Gastrocnemius medialis (tissue), 4 donors: ENCODE results near the gene ENTPD8. TPM values are rescaled to one million over a fixed set of nuclear protein-coding genes. Genes with fewer than 3 reads are reported as not detected.
A peak's percentile ranks its signal among the peaks of the same experiment; 100 is the strongest.

Experiments used
- ATAC-seq, 2 donors: fragments of 150-250 bp; one replicate each; pipeline ENCODE4 v1.9.1; 2016
- DNase-seq, 2 donors: peaks; one replicate each; pipeline ENCODE4 v3.0.0-alpha.2; 2019
- H3K27ac ChIP-seq, 4 donors: fragments of 200-600 bp; sonication (generic); 1 replicate in 1 of 4; 2 replicates in 3 of 4; pipeline ENCODE4 v1.5.1; 2016 to 2018; ENCODE audit warnings: mild to moderate bottlenecking in 2 of 4, moderate library complexity in 1 of 4
- H3K27me3 ChIP-seq, 3 donors: fragments of 200-600 bp; sonication (generic) in 2 of 3; 1 replicate in 1 of 3; 2 replicates in 2 of 3; pipeline versions ENCODE4 v1.5.1 to v1.6.0; 2016 to 2019; ENCODE audit warnings: mild to moderate bottlenecking in 1 of 3, moderate library complexity in 1 of 3
- H3K36me3 ChIP-seq, 2 donors: fragments of 200-600 bp; sonication (generic) in 1 of 2; one replicate each; pipeline ENCODE4 v1.5.1; 2017 to 2018
- H3K4me1 ChIP-seq, 2 donors: fragments of 200-600 bp; sonication (generic) in 1 of 2; one replicate each; pipeline ENCODE4 v1.5.1; 2016 to 2017; ENCODE audit warnings: mild to moderate bottlenecking in 2 of 2
- H3K4me3 ChIP-seq, 4 donors: fragments of 200-600 bp; sonication (generic) in 3 of 4; 1 replicate in 1 of 4; 2 replicates in 3 of 4; pipeline ENCODE4 v1.5.1; 2016 to 2019; ENCODE audit warnings: mild to moderate bottlenecking in 2 of 4
- H3K9me3 ChIP-seq, 3 donors: fragments of 200-600 bp; sonication (generic) in 2 of 3; 1 replicate in 1 of 3; 2 replicates in 2 of 3; pipeline ENCODE4 v1.5.1; 2016 to 2019
- CTCF ChIP-seq, 5 experiments: fragments of 450-650 bp in 3 of 5; fragments of 200-600 bp in 2 of 5; sonication (generic) in 2 of 5; IDR thresholded peaks in 4 of 5; conservative IDR thresholded peaks in 1 of 5; 1 replicate in 4 of 5; 2 replicates in 1 of 5; pipeline ENCODE4 v1.5.1; 2016 to 2019; ENCODE audit warnings: antibody characterized with exemption in 5 of 5, mild to moderate bottlenecking in 3 of 5, moderate library complexity in 3 of 5
- POLR2A ChIP-seq, 2 donors: fragments of 450-650 bp; IDR thresholded peaks; one replicate each; pipeline ENCODE4 v1.6.1; 2017; ENCODE audit warnings: antibody characterized with exemption in 2 of 2, mild to moderate bottlenecking in 2 of 2, moderate library complexity in 2 of 2
- in situ Hi-C, 4 donors: fragments of 200-750 bp; cut with MboI; loops; one replicate each; pipeline versions ENCODE4 v1.15.0 to v1.8.0; 2017; ENCODE audit warnings: low sequenced_read_pairs in 4 of 4
- intact Hi-C: fragments of 100-400 bp; cut with DNase I; formaldehyde crosslinking; loops from one replicate; pipeline ENCODE4 v1.15.1; 2023; ENCODE audit warnings: low total_unique reads
- total RNA-seq, 4 donors: library from RNA; depleted of rRNA; stranded (reverse); fragments of >200 nt; gene quantifications; one replicate each; pipeline versions ENCODE4 v1.1.0 to v1.2.3, GENCODE V29; 2016

ENTPD8 gene
- total RNA-seq, 4 donors from 2014 or later: 0.23 TPM; not detected in 3

GRCh38 chr9:137407590-137408300 is 33.4 kb downstream of the ENTPD8 start:
- Histone ChIP-seq H3K27me3 (no peaks in the 10 kb centered on the region), H3K4me1 (peaks cover 18 to 29% of the 10 kb centered on the region in 2 donors), H3K9me3 (no peaks in the 10 kb centered on the region), H3K27ac (peak overlapping the region in 3 of 4 donors; percentile 49 to 57 (median 52)), H3K36me3 (no peaks in the 10 kb centered on the region), H3K4me3 (peak overlapping the region; percentile 28 to 54 (median 44))
- DNase-seq (no peak), ATAC-seq (no peak)
- intact Hi-C loops: loop anchor here (2.0 kb wide), 1 partner anchor 113 kb away; no protein-coding TSS in a partner anchor
- in situ Hi-C loops: loop anchor here (10.0 to 25.0 kb wide), 2 partner anchors 113 to 120 kb away; partner anchors contain the start of gene TOR4A (in 3 of the 4)
- no peak for TF ChIP-seq POLR2A (IDR thresholded peaks at IDR 0.05)
- TF ChIP-seq CTCF (IDR thresholded peaks at IDR 0.05 in 4 of 5, conservative IDR thresholded peaks at IDR 0.05 in 1 of 5): no peak

GRCh38 chr9:137406876-137407589 is 34.1 kb downstream of the ENTPD8 start:
- TF ChIP-seq POLR2A (IDR thresholded peaks at IDR 0.05): no peak
- TF ChIP-seq CTCF (IDR thresholded peaks at IDR 0.05 in 4 of 5, conservative IDR thresholded peaks at IDR 0.05 in 1 of 5): peak; percentile 63 to 91 (median 80)
- no peaks in the 10 kb centered on the region for H3K27me3 ChIP-seq
- no peaks in the 10 kb centered on the region for H3K36me3 ChIP-seq
- no peak for DNase-seq
- peak overlapping the region in 3 of 4 donors; percentile 49 to 57 (median 52) for H3K27ac ChIP-seq
- ATAC-seq: peak; percentile 68 to 72
- no peaks in the 10 kb centered on the region for H3K9me3 ChIP-seq
- intact Hi-C loops: loop anchor here (2.0 kb wide), 1 partner anchor 112 kb away; no protein-coding TSS in a partner anchor
- peak overlapping the region; percentile 28 to 54 (median 44) for H3K4me3 ChIP-seq
- H3K4me1 ChIP-seq: peaks cover 15 to 29% of the 10 kb centered on the region in 2 donors
- in situ Hi-C loops: loop anchor here (10.0 to 25.0 kb wide), 2 partner anchors 112 to 120 kb away; partner anchors contain the start of gene TOR4A (in 3 of the 4)

GRCh38 chr9:137406085-137406760 is 34.9 kb downstream of the ENTPD8 start:
- ATAC-seq: no peak
- Histone ChIP-seq H3K27me3 (no peaks in the 10 kb centered on the region), H3K4me3 (peak overlapping the region; percentile 28 to 54 (median 44)), H3K27ac (peak overlapping the region in 2 of 4 donors; percentile 40 to 57), H3K9me3 (no peaks in the 10 kb centered on the region), H3K36me3 (no peaks in the 10 kb centered on the region), H3K4me1 (peaks cover 11 to 21% of the 10 kb centered on the region in 2 donors)
- no peak for TF ChIP-seq POLR2A (IDR thresholded peaks at IDR 0.05)
- in situ Hi-C loops (loop anchor here (10.0 to 25.0 kb wide), 2 partner anchors 111 to 119 kb away; partner anchors contain the start of gene TOR4A (in 3 of the 4)), intact Hi-C loops (loop anchor here (2.0 kb wide), 1 partner anchor 111 kb away; no protein-coding TSS in a partner anchor)
- no peak for DNase-seq

- intact Hi-C loops (loop anchor here (2.0 kb wide), 1 partner anchor 111 kb away; no protein-coding TSS in a partner anchor), in situ Hi-C loops (loop anchor here (10.0 to 25.0 kb wide), 2 partner anchors 111 to 118 kb away; partner anchors contain the start of gene TOR4A (in 3 of the 4))
- Histone ChIP-seq H3K4me1 (peaks cover 6 to 17% of the 10 kb centered on the region in 2 donors), H3K4me3 (no peak overlapping the region), H3K36me3 (no peaks in the 10 kb centered on the region), H3K27me3 (no peaks in the 10 kb centered on the region), H3K9me3 (no peaks in the 10 kb centered on the region), H3K27ac (no peak overlapping the region)
- no peak for ATAC-seq
- no peak for DNase-seq
- TF ChIP-seq CTCF (IDR thresholded peaks at IDR 0.05 in 4 of 5, conservative IDR thresholded peaks at IDR 0.05 in 1 of 5) (no peak), POLR2A (IDR thresholded peaks at IDR 0.05) (no peak)
Measured at GRCh38 chr9:137405677-137406081, 35.5 kb downstream of the ENTPD8 start.
